Astrocyte (in vitro differentiated cells and primary cell): ENCODE data around the gene SLC9C1.

Experiments used
- EZH2 ChIP-seq: IDR thresholded peaks from 2 replicates; pipeline ENCODE4 v1.6.1; 2012; ENCODE audit warnings: mild to moderate bottlenecking, low read length, inconsistent platforms; ENCODE audit not compliant: insufficient read depth
- TF ChIP-seq, protein P1 (sequence below): IDR thresholded peaks from 2 replicates; pipeline ENCODE4 v1.5.1; 2011; ENCODE audit warnings: low read depth, mild to moderate bottlenecking, inconsistent platforms, low read length, moderate library complexity; ENCODE audit not compliant: insufficient read depth

DNA sequence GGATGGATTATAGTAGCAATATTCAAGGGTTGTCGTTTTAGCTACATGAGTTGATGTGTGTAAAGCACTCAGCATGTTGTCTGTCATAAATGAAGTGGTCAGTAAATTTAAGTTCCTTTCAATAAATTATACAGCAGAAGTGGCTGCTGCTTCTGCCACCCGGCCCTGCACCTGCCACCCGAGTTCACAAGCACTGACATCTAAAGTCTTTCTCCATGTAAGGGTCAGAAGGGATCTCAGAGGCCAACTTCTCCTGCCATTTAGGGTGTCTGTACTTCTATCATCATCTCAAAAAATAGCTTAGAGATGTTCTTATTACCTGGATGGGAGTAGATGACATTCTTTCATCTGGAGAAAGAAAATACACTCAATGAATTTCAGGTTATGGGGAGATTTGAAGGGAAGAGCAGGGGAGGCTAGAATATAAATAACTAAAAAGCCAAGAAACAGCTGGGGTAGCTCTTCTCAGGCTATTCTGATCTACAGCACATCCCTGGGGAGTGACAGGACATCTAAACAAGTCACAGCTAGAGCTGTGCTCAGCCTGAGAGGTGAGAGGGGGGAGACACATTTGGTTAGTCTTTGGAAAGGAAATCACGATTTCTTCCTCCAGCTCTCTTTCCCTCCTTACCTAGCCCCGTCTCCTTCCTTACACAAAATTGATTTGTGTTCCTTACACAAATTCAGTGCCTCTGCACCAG lies 169.0 kb downstream of the SLC9C1 start:
- TF ChIP-seq, protein P1, sequence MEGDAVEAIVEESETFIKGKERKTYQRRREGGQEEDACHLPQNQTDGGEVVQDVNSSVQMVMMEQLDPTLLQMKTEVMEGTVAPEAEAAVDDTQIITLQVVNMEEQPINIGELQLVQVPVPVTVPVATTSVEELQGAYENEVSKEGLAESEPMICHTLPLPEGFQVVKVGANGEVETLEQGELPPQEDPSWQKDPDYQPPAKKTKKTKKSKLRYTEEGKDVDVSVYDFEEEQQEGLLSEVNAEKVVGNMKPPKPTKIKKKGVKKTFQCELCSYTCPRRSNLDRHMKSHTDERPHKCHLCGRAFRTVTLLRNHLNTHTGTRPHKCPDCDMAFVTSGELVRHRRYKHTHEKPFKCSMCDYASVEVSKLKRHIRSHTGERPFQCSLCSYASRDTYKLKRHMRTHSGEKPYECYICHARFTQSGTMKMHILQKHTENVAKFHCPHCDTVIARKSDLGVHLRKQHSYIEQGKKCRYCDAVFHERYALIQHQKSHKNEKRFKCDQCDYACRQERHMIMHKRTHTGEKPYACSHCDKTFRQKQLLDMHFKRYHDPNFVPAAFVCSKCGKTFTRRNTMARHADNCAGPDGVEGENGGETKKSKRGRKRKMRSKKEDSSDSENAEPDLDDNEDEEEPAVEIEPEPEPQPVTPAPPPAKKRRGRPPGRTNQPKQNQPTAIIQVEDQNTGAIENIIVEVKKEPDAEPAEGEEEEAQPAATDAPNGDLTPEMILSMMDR, result no peak
- TF ChIP-seq EZH2, result no peak
